LNCaP clone FGC (cell line): ENCODE measurements around the gene GABRB1.

ENCODE experiments used
- DNase-seq: peaks from one replicate; pipeline ENCODE4 v3.0.0-alpha.2; 2011; ENCODE audit warnings: low read depth
- H3K4me3 ChIP-seq: 2 replicates; pipeline ENCODE4 v1.5.1; 2011; ENCODE audit warnings: mild to moderate bottlenecking, low read depth, low read length, control low read depth
- TF ChIP-seq, protein P1 (sequence below): IDR thresholded peaks from 2 replicates; pipeline ENCODE4 v1.5.1; 2012; ENCODE audit warnings: mild to moderate bottlenecking; ENCODE audit not compliant: control insufficient read depth, insufficient read depth; ENCODE audit errors: extremely low read depth

The GABRB1 gene

DNA sequence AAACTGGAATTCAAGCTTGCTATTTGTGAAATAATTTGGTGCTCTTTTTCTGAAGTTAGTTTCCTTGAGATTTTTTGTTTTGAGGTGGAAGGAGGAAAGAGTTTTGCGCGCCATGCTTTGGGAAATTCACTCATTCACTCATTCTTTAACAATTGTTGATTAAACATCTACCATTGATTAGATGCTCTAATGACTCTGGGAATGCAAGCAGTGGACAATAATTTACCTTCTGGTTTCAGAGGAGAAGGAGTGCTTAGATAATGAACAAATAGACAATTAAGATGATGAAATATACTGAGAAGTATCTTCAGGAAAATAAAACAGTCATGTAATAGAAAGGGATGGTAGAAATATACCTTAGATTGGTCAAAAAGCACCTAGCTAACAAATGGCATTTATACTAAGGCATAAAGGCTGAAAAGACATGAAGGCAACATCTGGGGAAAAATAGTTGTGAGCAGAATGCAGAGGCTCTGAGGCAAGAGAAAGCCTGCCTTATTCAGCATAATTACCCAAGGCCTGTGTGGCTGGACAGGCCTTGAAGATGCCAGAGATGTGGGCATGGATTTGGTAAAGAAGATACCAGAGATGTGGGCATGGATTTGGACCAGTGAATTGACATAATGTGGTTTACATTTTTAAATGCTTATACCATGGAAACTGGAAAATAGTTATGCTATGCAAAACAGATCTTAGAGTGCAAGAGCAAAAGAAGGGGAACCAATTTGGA, 434.9 kb downstream of the GABRB1 start:
- no peak overlapping the region for H3K4me3 ChIP-seq
- TF ChIP-seq, protein P1, sequence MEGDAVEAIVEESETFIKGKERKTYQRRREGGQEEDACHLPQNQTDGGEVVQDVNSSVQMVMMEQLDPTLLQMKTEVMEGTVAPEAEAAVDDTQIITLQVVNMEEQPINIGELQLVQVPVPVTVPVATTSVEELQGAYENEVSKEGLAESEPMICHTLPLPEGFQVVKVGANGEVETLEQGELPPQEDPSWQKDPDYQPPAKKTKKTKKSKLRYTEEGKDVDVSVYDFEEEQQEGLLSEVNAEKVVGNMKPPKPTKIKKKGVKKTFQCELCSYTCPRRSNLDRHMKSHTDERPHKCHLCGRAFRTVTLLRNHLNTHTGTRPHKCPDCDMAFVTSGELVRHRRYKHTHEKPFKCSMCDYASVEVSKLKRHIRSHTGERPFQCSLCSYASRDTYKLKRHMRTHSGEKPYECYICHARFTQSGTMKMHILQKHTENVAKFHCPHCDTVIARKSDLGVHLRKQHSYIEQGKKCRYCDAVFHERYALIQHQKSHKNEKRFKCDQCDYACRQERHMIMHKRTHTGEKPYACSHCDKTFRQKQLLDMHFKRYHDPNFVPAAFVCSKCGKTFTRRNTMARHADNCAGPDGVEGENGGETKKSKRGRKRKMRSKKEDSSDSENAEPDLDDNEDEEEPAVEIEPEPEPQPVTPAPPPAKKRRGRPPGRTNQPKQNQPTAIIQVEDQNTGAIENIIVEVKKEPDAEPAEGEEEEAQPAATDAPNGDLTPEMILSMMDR = no peak
- DNase-seq = no peak

DNA sequence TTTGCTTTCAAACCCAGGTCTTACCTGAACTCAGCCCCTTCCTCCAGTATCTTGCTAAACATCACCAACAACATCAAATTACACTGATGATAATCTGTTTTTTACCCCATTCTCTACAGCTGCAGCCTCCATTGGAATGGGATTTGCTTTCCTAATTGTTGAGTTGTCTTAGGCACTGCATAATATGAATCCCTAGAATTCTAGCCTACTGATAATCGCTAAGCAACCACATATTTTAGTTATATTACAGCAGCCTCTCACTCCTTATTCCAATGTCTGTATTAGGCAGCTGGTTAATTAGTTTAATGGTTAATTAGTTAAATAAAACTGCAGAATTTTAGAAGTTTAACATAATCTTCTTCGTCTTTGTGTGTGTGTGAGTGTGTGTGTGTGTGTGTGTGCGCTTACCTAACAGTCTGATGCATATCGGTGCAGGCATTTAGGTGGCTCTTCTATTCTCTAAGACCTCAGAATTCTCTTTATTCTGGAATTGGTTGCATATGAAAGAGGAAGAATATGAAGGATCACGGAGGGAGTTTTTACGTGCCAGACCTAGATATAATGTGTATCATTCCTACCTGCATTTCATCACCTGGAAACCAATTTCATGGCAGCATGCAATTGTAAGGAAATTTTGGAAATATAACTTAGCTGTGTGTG, 437.5 kb downstream of the GABRB1 start:
- TF ChIP-seq, protein P1 = no peak
- H3K4me3 ChIP-seq = no peak overlapping the region
- DNase-seq = no peak

DNA sequence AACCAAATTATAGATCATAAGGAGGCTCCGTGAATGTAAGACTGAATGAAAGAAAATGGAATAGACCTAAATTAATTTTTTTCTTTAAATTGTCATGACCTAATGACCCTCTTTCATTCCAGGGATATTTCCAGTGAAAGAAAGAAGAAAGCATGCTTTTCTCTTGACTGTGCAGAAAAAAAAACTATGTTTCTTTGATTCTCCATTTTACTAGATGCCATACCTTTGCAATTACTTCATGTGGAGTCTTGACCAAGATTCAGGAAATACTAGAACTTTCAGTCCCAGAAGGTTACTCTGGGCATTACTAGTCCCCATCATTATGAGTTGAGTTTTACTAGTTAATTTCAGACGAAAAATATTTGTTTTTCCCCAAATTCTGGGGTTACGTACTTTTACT, 438.6 kb downstream of the GABRB1 start:
- TF ChIP-seq, protein P1 = no peak
- DNase-seq = no peak
- H3K4me3 ChIP-seq = no peak overlapping the region

DNA sequence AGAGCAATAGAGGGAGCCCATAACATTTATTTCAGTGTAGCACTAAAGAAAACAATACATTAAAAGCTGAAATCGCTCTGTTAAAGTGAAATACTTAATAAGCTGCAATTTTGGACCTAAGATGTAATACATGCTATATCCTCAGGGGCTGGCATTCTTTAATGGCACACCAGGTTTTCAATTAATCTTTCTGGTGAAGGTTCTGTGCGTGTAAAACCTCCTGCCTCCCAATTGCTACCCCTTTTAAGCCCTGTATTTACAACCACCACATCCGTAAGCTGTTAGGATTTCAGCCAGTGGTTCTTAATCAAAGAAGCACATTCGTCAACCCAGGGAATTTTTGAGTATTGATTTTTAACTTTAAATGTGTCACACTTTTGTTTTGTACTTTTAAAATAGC, 439.7 kb downstream of the GABRB1 start:
- no peak overlapping the region for H3K4me3 ChIP-seq
- no peak for DNase-seq

DNA sequence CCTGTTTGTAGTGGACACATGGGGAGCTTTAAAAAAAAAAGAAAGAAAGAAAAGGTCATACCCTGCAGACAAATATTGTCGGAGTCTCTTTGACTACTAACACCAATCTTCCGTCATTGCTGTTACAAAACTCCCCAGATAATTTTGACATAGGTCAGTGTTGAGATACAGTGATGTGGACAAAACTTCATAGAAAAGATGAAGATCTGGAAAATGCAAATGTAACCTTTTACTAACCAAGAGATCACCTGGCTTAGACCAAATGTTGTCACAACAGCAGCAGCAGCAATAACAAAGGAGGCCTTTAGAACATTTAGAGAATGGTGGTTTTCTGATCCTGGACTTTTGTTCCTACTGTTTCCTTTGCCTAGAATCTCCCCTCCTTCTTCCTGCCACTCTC, 440.2 kb downstream of the GABRB1 start:
- H3K4me3 ChIP-seq = no peak overlapping the region
- no peak for DNase-seq
- TF ChIP-seq, protein P1 = no peak

More for the DNA sequence above, 439.7 kb downstream of the GABRB1 start:
- TF ChIP-seq, protein P1 = no peak

DNA sequence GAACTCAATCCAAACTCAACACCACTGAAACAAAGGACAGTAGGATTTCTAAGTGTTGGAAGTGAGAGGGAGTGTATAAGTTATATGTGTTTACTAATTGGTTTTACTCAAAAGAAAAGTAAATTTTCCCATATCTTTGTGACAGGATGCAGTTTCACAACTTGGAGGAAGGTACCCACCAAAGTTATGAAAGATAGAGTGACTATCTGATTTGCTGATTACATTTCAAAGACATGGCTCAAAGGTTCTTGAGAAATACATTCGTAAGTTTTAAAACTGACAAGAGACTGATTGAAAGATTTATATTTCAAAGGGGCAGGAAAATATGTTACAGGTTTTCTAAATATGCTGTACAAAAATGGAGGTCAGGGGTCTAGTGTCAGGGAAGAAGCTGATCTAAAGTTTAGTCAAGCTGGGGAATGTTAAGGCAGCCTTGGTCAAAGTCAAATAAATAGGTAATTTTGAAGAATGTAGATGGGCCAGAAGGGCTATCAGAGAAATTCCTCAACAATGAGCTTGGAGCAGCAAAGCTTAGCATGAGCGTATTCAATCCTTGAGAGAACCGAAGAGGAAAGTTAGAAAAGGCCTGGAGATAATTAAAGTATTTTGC, 441.9 kb downstream of the GABRB1 start:
- H3K4me3 ChIP-seq = no peak overlapping the region
- TF ChIP-seq, protein P1 = no peak
- DNase-seq = no peak
